Esophagus squamous epithelium (tissue), 5 donors: ENCODE results near the gene TAF5. TPM values are rescaled to one million over a fixed set of nuclear protein-coding genes. Genes with fewer than 3 reads are reported as not detected.
A peak's percentile ranks its signal among the peaks of the same experiment; 100 is the strongest.
"Not testable (repeated sequence)": the region's sequence is repeated elsewhere in the genome, so short reads cannot be mapped to it uniquely, and the experiment has no call there.

ENCODE experiments used
- DNase-seq: peaks from one replicate; lab custom pipeline; 2025; lab: John Stamatoyannopoulos, UW
- H3K27ac ChIP-seq, 4 donors: fragments of 200-600 bp; sonication (generic); one replicate each; pipeline ENCODE4 v1.5.1; 2016 to 2019; ENCODE audit warnings: mild to moderate bottlenecking in 1 of 4
- H3K27me3 ChIP-seq, 4 donors: fragments of 200-600 bp; sonication (generic); 1 replicate in 3 of 4; 2 replicates in 1 of 4; pipeline versions ENCODE4 v1.5.1 to v1.6.0; 2017 to 2021; ENCODE audit warnings: antibody characterized with exemption in 1 of 4
- H3K36me3 ChIP-seq, 3 donors: fragments of 200-600 bp; sonication (generic); one replicate each; pipeline ENCODE4 v1.5.1; 2016 to 2019
- H3K4me1 ChIP-seq, 3 donors: fragments of 200-600 bp; sonication (generic); one replicate each; pipeline ENCODE4 v1.5.1; 2017 to 2019
- H3K4me3 ChIP-seq, 4 donors: fragments of 200-600 bp; sonication (generic); 1 replicate in 3 of 4; 2 replicates in 1 of 4; pipeline ENCODE4 v1.5.1; 2016 to 2019; ENCODE audit warnings: mild to moderate bottlenecking in 2 of 4, moderate library complexity in 1 of 4
- H3K9me3 ChIP-seq, 3 donors: fragments of 200-600 bp; sonication (generic); one replicate each; pipeline ENCODE4 v1.5.1; 2016 to 2019
- CTCF ChIP-seq, 6 experiments: fragments of 450-650 bp in 4 of 6; fragments of 200-600 bp in 2 of 6; sonication (generic) in 2 of 6; IDR thresholded peaks; one replicate each; pipeline ENCODE4 v1.5.1; 2016 to 2019; ENCODE audit warnings: antibody characterized with exemption in 6 of 6, mild to moderate bottlenecking in 4 of 6, moderate library complexity in 4 of 6
- POLR2A ChIP-seq, 4 donors: fragments of 450-650 bp; IDR thresholded peaks; one replicate each; pipeline ENCODE4 v1.6.1; 2017; ENCODE audit warnings: antibody characterized with exemption in 4 of 4, mild to moderate bottlenecking in 4 of 4, moderate library complexity in 3 of 4
- WGBS, 2 donors: methylation state at CpG; one replicate each; pipeline ENCODE4 v1.1.5; 2018; 5-methylcytosine and 5-hydroxymethylcytosine counted together
- intact Hi-C: fragments of 100-400 bp; cut with DNase I; formaldehyde crosslinking; loops from one replicate; pipeline ENCODE4 v1.15.0; 2022
- total RNA-seq, 4 donors: library from RNA; depleted of rRNA; stranded (reverse); fragments of >200 nt; gene quantifications; one replicate each; pipeline ENCODE4 v1.1.0, GENCODE V29; 2016
- donor health status: DM: yes; HTN: yes; CAD: no.

TAF5 gene
- total RNA-seq, 4 donors from 2014 or later: 2.0 to 5.7 (median 4.5) TPM

GRCh38 chr10:103350175-103350516, 17.6 kb upstream of the TAF5 start:
- H3K4me1 ChIP-seq: peaks cover 3 to 24% (median 7%) of the 10 kb centered on the region in 3 donors
- TF ChIP-seq CTCF (IDR thresholded peaks at IDR 0.05) (no peak), POLR2A (IDR thresholded peaks at IDR 0.05) (no peak)
- 51 to 56% methylated on average over 15 to 16 of the region's 16 CpGs for WGBS, 2 donors
- H3K9me3 ChIP-seq: no peaks in the 10 kb centered on the region
- peak overlapping the region; percentile 79 to 90 (median 82) for H3K27ac ChIP-seq
- no peak for DNase-seq
- peak overlapping the region; percentile 66 to 93 (median 74) for H3K4me3 ChIP-seq
- intact Hi-C loops: no loop called here
- H3K36me3 ChIP-seq: peaks cover 0 to 37% (median 3%) of the 10 kb centered on the region in 3 donors
- H3K27me3 ChIP-seq: no peaks in the 10 kb centered on the region

GRCh38 chr10:103350517-103351260, 17.1 kb upstream of the TAF5 start, which contains the start of gene PCGF6:
Gene PCGF6 (minus strand): TSS chr10:103351140. CDS start chr10:103351066, 74 bp downstream.
- intact Hi-C loops: no loop called here
- no peak for DNase-seq
- H3K4me3 ChIP-seq: peak within 1 kb of the TSS; percentile 66 to 93 (median 74)
- H3K27me3 ChIP-seq: no peaks in the 10 kb centered on the region
- peaks cover 3 to 24% (median 7%) of the 10 kb centered on the region in 3 donors for H3K4me1 ChIP-seq
- H3K27ac ChIP-seq: peak within 1 kb of the TSS; percentile 79 to 90 (median 82)
- peaks cover 0 to 32% (median 0%) of the 10 kb centered on the region in 3 donors for H3K36me3 ChIP-seq
- peak in 1 of 6 experiments; percentile 4 for TF ChIP-seq CTCF (IDR thresholded peaks at IDR 0.05)
- no peak for TF ChIP-seq POLR2A (IDR thresholded peaks at IDR 0.05)
- H3K9me3 ChIP-seq: no peaks in the 10 kb centered on the region
- WGBS, 2 donors: 0% methylated on average over 7 to 18 of the region's 82 CpGs

- Histone ChIP-seq H3K27ac (no peak overlapping the region), H3K4me3 (no peak overlapping the region), H3K36me3 (peaks cover 0 to 6% (median 0%) of the 10 kb centered on the region in 3 donors), H3K27me3 (no peaks in the 10 kb centered on the region), H3K4me1 (peaks cover 3 to 24% (median 7%) of the 10 kb centered on the region in 3 donors), H3K9me3 (no peaks in the 10 kb centered on the region)
- no peak for DNase-seq
- TF ChIP-seq CTCF (IDR thresholded peaks at IDR 0.05): no peak
- no peak for TF ChIP-seq POLR2A (IDR thresholded peaks at IDR 0.05)
- intact Hi-C loops: no loop called here
- 33 to 35% methylated on average over 2 of the region's 2 CpGs for WGBS, 2 donors
Measured at GRCh38 chr10:103353281-103353680, 14.5 kb upstream of the TAF5 start.

- 74 to 89% methylated on average over 4 of the region's 4 CpGs for WGBS, 2 donors
- H3K36me3 ChIP-seq, H3K4me3 ChIP-seq, H3K27me3 ChIP-seq, H3K27ac ChIP-seq, intact Hi-C loops, DNase-seq, H3K9me3 ChIP-seq: not testable (repeated sequence)
- H3K4me1 ChIP-seq: peaks cover 3 to 16% (median 7%) of the 10 kb centered on the region in 3 donors
Measured at GRCh38 chr10:103354567-103354966, 13.2 kb upstream of the TAF5 start.

- DNase-seq: no peak
- H3K9me3 ChIP-seq: no peaks in the 10 kb centered on the region
- peaks cover 0 to 7% (median 4%) of the 10 kb centered on the region in 3 donors for H3K4me1 ChIP-seq
- no peaks in the 10 kb centered on the region for H3K27me3 ChIP-seq
- intact Hi-C loops: no loop called here
- no peak for TF ChIP-seq CTCF (IDR thresholded peaks at IDR 0.05)
- no peak for TF ChIP-seq POLR2A (IDR thresholded peaks at IDR 0.05)
- 72 to 77% methylated on average over 5 of the region's 5 CpGs for WGBS, 2 donors
- no peak overlapping the region for H3K27ac ChIP-seq
- no peaks in the 10 kb centered on the region for H3K36me3 ChIP-seq
- no peak overlapping the region for H3K4me3 ChIP-seq
Measured at GRCh38 chr10:103355906-103356599, 11.7 kb upstream of the TAF5 start.

- WGBS, 2 donors: 88 to 93% methylated on average over 4 of the region's 4 CpGs
- H3K9me3 ChIP-seq, H3K4me1 ChIP-seq, H3K4me3 ChIP-seq, DNase-seq, intact Hi-C loops, H3K27ac ChIP-seq, H3K27me3 ChIP-seq, H3K36me3 ChIP-seq: not testable (repeated sequence)
Measured at GRCh38 chr10:103359493-103359892, 8.3 kb upstream of the TAF5 start.

- WGBS, 2 donors: 59 to 62% methylated on average over 5 to 8 of the region's 9 CpGs
- H3K4me3 ChIP-seq, H3K4me1 ChIP-seq, DNase-seq, H3K9me3 ChIP-seq, intact Hi-C loops, H3K27ac ChIP-seq, H3K27me3 ChIP-seq, H3K36me3 ChIP-seq: not testable (repeated sequence)
Measured at GRCh38 chr10:103360791-103361190, 7.0 kb upstream of the TAF5 start.
